ENCODE measurements around the gene ST14.
"Not testable (repeated sequence)": the region's sequence is repeated elsewhere in the genome, so short reads cannot be mapped to it uniquely, and the experiment has no call there.

The ST14 gene

DNA sequence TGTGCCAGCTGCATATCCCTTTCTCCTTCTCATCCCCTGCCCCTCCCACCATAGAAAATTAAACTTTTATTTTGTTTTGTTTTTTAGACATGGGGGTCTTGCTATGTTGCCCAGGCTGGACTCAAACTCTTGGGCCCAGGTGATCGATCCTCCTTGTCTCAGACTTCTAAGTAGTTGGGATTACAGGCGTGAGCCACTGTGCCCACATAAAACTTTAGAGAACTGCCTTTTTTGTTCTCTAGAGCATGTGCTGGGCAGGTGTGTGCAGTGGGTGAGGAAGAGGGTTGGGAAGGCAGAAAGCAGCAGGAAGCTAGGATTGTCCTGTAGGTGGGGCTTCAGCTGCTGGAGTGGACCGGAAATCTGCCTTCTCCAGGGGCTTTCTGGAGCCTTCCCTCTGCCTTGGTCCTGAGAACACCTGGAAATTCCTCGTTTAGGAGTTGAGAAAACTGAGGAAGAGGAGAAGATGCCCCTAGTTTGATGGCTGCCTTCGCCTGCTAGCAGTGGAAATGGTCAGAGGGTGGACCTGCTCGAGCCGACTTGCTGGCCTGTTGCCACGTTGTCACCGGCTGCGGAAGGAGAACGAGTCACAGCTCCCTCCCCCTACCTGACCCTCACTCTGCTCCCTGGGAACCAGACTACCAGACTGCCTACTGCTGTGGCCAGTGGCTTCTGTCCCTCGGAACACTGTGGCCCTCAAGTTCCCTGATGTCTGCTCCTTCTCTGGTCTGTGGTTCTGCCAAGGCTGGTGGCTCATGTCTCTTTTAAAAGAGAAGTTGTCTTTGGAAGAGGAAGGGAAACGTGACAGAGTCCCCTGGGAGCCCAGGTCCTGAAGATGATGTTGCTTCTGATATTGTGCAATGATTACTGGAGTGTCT lies 4.0 kb downstream of the ST14 start:
- DNase-seq (ENCODE audit: low read depth in 1 of 2, low spot score in 1 of 2), result no peak

DNA sequence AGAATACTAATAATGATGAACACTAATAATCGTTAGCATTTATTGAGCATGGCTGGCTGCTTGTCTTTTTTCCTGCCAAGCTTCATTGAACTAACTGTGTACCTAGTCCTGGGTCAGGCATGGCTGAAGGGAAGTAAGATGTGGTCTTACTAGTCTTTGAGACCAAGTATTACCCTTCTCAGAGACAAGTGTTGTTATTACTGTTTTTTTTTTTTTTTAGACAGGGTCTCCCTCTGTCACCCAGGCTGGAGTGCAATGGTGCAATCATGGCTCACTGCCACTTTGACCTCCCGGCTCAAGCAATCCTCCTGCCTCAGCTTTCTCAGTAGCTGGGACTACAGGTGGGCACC lies 4.6 kb downstream of the ST14 start:
- DNase-seq (ENCODE audit: low read depth in 1 of 2, low spot score in 1 of 2), result no peak

DNA sequence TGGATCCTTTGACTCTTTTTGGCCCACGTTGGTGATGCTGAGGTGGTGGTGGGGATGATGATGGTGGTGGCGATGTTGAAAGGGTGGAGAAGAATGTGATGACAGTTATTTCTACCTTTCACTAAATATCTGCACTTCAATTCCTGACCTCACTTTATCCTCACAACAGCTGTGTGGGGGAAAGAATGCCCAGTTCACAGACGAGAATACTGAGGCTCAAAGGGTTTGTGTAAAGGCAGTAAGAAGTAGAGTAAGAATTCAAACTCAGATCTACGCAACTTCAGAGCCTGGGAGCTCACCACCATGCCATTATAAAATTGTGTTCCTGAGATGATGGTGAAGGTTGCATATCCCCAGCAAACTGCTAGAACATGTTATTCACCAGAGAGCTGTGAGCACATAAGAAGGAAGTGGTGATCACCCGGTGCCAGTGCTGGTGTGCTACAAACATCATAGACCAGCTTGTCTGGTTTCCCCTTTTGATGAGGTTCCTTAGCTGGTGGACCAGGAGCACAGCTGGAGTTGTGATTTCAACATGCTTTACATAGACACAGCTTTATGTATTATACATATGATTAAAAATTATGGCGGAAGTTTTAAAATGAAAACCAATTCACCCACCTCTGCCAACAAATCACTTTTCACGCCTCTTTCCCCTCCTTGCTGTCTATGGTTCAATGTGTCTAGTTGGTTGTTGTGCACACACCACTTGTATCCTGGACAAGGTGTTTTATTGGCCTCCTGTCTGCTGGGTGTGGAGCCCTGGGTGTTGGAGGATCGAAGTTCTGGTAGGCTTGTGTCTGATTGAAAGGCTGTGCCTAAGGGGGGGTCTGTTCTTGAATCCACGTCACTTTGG lies 6.2 kb downstream of the ST14 start:
- no peak for DNase-seq (ENCODE audit: low read depth in 1 of 2, low spot score in 1 of 2)

DNA sequence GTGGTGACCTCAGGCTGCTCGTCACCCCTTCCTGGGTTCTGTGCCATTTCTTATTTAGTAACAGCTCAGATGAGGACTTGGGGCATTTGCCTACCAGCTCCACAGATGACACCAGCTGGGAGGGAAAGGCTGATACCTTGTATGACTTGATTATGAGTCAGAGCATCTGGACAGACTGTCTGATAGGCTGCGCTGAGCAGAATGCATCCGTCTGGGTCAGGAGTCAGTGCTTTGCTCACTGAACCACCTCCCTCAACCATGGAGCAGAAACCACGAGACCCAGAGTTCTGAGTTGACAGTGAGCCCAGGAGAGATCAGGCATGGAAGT lies 6.8 kb downstream of the ST14 start:
- DNase-seq (ENCODE audit: low read depth in 1 of 2, low spot score in 1 of 2), result no peak

DNA sequence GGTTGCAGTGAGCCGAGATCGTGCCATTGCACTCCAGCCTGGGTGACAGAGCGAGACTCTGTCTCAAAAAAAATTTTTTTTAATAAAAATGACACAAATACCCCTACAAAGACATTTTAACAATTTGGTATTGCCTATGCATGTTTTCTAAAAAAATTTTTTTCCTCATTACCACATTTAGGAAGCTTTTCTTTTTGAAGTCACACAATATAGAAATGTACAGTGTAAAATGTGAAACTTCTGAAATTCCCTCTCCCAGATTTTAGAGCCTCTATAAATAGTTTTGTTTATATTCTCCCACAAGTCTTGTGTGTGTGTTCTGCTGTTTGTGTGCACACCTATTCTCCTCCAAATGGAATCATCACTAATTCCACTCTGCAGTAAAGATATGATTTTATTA lies 7.6 kb downstream of the ST14 start:
- DNase-seq (ENCODE audit: low read depth in 1 of 2, low spot score in 1 of 2), result no peak

DNA sequence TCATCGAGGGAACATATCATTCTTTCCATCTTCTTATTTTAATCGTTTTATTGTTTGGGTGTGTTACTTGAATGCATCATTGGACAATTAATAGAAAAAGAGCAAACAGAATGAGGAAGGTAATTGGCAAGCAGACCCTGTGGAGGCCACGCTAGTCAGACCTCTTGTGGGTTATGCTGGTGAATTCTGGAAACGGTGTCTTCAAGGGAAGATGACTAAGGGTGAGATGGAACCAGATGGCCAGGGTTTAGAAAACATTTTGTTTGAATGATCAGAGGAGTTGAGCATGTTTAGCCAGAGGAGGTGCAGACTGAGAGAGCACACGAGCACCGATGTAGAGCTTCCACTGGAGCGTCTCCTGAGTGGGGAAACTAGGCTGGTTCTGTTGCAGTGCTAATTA lies 8.5 kb downstream of the ST14 start:
- no peak for DNase-seq (ENCODE audit: low read depth in 1 of 2, low spot score in 1 of 2)

DNA sequence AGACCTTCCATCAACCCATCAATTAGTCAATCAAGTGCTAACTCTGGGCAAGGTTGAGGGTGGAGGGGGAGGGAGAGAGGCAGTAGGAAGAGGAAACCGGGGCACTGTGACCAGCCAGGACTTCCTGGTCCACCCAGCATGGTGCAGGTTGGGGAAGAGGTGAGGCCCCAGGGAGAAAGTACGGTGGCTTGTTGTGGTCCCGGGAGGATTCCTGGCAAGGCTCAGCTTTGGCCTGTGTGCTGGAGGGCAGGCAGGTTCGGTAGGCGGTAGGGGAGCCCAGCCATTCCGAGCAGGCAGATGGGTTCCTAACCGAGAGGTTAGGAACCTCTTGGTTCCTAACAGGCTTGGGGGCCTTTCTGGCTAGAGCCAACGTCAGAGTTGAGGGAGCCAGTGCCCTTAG lies 10.8 kb downstream of the ST14 start:
- DNase-seq (ENCODE audit: low read depth in 1 of 2, low spot score in 1 of 2), result no peak

DNA sequence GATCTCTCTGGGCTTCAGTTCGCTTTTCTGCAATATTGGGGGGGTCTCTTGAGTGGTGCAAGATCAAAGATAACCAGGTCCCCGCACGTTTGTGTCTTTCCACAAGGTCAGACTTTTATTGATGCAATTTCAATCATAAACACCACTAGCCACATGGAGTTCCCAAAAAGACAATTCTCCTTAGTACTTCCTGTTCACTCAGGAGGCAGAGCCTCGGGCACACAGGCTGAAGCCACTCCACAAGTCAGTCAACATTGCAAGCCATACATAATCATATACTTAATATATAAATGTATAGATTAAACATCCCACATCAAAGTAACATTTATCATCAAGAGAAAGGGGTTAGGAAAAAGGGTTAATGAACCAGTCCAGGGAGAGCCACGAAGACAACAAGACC lies 12.0 kb downstream of the ST14 start:
- DNase-seq (ENCODE audit: low read depth in 1 of 2, low spot score in 1 of 2), result no peak

DNA sequence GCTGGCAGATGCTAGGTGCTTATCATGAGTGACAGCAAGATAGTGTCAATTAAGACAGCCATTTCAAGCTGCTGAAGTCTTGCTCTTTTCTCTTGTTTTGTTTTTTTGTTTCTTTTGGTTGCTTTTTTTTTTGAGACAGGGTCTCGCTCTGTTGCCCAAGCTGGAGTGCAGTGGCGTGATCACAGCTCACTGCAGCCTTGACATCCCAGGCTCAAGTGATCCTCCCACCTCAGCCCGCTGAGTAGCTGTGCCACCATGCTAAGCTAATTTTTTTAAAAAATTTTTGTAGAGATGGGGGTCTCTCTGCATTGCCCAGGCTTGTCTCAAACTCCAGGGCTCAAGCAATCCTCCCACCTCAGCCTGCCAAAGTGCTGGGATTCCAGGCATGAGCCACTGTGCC lies 12.4 kb downstream of the ST14 start:
- not testable (repeated sequence) for DNase-seq (ENCODE audit: low read depth in 1 of 2, low spot score in 1 of 2)

DNA sequence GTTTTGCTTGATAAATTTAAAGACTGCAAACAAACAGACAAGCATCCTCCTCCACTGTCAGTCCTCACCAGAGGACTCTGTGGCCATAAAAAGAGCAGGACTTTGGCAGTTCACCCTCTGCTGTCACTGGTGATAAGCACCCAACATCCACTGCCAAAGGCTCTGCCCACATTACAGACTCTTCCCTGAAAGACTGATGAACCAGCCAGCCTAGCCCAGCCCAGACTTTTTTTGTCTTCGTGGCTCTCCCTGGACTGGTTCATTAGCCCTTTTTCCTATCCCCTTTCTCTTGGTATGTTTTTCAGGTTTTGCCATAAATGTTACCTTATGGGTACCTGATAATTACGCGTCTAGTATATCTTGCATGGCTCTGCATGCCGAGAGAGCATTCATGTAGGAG lies 15.1 kb downstream of the ST14 start:
- no peak for DNase-seq (ENCODE audit: low read depth in 1 of 2, low spot score in 1 of 2)

DNA sequence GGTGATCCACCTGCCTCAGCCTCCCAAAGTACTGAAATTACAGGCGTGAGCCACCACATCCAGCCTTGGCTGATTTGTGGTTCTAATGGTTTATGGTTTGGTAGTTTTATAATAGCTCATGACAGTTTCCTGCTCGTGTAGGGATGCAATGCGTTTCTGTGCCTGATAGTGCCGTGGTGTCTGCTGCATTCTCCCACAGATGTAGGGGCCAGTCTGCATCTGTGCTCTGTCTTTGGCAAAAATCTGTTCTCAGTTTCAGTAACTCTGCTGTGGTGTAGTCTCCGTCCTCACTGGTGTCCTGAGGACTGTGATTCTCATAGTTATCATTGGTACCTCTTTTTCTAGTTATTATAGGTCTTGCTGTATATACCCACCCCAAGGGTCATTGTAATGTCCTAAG lies 16.3 kb downstream of the ST14 start:
- DNase-seq (ENCODE audit: low read depth in 1 of 2, low spot score in 1 of 2), result no peak

DNA sequence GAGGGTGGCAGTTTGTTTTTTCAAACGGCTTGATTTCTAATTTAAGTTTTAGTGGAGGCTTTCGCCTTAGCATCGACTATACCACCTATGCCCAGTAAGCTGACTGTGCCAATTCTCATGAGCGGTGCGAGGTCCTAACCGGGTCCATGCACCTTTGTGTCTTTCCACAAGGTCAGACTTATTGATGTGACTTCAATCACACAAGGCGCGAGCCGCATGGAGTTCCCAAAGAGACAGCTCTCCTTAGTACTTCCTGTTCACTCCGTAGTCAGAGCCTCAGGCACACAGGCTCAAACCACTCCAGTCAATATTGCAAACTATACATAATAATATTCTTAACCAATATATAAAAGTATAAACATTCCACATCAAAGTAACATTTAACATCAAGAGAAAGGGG lies 18.2 kb downstream of the ST14 start:
- no peak for DNase-seq (ENCODE audit: low read depth in 1 of 2, low spot score in 1 of 2)

DNA sequence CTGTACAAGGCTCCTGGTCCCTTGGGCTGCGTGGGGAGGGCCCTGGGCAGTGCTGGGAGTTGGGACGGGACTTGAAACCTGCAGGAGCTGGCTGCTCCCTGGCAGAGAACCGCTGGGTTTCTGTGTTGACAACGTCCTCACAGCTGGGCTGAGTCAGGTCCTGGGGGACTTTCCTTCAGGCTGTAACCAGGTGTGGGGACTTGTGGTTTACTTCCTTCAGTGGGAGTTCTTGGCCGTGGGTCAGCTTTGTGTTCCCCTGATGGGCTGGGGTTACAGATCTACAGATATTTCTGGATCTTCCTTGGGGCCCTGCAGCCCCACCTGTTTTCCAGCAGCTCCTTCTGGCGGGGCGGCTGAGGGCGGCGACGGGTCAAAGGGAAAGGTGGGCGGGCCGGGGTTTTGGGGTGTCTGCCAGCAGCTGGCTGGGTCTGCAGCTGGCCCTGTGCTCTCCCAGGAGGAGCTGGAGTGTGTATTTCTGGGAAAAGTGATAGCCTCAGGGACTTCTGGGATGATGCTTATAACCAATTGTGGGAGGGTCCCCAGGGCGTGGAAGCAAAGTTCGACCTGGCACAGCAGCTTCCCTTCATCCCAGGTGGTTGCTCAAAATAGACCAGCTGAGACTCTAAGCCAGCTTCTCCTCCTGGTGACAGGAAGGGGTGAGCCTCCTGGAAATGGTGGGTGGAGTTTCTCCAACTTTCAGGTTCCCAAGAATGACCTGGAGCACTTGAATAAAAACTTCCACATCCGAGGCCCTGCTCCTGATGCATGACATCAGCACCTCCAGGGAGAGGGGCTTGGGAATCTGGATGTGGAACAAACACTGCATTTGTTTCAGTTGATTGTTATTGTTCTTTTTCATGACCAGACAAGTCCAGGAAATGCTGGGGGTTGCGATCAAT lies 19.1 kb downstream of the ST14 start:
- DNase-seq (ENCODE audit: low read depth in 1 of 2, low spot score in 1 of 2), result no peak

DNA sequence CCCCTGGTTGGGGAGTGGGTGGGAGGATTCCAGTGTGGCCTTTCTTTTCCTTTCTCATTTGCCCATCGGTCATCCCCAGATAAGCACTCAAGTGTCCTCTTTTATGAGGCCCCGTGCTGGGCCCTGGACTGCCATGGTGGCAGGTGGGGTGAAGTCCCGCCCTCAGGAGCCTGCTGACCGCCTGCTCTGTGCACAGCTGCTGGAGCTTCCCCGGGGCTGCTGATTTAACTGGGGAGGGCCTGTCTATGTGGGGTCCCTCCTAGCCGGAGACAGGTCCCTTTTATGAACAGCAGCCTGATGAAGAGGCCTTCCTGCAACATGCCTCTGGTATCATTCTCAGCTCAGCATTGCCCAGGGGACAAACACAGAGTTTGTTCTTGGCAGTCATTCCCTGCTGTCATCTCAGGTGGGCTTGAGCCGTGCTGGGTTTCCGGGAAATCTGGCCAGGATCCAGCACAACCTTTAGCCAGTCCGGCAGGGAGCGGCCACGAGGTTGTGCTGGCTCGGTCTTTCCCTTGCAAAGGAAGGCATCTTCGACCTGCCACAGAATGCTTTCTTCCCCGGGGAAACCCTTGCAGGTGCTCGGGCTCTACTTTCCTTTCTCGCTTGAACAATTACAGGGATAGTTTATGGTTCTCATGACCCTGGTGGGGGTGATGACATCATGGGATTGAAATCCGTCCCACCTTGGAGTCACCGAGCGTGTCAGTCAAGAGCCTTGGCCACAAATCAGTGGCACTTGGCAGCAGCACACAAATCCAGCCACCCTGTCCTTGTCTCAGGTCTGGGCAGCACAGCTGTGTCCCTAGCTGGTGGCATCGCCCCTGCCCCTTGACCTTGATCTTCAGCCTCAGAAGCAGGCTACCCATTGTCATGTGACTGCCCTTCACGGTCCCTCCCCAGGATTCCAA lies 20.1 kb downstream of the ST14 start:
- no peak for DNase-seq (ENCODE audit: low read depth in 1 of 2, low spot score in 1 of 2)

DNA sequence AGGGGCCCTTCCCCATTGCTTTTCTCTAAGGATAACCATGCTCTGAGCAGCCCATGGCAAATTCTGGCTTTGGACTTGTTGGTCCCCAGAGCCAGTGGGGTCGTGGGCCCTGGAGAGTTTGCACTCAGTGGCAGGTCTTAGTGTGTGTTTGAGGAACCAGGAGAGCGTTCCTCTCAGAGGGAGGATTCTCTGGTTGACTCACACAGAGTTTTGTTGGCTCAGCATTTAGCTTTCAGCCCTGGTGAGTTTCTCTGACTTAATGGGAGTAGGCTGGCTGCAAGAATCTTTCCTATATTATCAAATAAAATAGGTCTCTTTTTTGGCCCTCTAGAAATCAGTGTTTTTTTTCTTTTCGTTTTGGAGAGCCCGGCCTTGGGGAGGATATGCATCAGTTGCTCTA lies 20.9 kb downstream of the ST14 start:
- no peak for DNase-seq (ENCODE audit: low read depth in 1 of 2, low spot score in 1 of 2)

DNA sequence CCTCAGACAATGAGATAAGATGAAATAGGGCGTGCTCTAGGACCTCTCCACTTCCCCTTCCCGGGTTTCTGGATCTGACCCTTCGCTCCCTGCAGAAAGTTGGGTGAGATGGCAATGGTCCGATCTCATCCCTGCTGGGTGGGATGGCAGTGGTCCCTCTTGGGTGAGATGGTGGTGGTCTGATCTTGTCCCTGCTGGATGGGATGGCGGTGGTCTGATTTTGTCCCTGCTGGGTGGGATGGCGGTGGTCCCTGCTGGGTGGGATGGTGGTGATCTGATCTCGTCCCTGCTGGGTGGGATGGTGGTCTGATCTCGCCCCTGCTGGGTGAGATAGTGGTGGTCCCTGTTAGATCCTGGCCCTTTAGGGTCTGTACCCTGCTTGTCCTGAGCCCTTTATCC lies 21.3 kb downstream of the ST14 start:
- no peak for DNase-seq (ENCODE audit: low read depth in 1 of 2, low spot score in 1 of 2)

DNA sequence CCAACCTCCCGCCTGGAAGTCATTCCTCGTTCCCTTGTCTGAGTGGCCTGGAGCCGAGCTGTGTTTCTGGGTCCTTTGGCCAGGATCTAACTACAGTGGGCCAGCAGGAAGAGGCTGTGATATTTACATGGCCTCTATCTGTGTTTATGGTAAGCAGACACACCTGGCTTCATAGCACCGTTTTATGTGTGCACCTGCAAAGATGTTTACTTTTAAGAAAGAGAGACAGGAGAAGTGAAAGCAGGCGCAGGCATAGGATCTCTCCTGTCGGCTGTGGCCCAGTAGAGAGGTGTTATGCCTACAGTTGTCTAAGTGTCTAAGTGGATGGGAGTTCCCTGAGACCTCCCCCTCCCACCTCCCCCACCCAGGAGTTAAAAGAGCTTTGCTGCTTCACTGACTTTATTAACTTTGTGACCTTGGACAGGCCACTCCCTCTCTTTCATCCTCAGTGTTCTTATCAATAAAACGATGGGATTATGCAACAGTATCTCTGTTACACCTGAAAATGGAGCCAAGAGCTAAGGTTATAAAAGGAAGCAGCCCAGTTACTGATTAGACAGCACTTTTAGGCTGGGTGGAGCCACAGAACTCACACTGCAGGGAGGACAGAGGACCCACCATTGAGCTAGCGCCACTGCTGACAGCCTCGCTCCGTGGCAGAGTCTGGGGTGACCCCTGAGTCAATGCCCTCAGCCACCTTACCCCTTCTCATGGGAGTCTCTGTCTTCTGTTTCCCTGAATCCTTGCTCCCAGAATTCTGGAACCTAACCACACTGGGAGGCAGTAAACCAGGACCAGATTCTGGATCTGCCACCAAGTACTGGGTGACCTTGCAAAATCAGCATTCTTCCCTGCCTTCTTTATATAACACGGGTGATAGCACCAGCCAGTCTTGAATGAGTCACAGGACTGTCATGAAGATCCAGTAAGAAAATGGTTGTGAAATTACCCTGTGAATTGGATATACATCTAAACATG lies 22.0 kb downstream of the ST14 start:
- no peak for DNase-seq (ENCODE audit: low read depth in 1 of 2, low spot score in 1 of 2)

DNA sequence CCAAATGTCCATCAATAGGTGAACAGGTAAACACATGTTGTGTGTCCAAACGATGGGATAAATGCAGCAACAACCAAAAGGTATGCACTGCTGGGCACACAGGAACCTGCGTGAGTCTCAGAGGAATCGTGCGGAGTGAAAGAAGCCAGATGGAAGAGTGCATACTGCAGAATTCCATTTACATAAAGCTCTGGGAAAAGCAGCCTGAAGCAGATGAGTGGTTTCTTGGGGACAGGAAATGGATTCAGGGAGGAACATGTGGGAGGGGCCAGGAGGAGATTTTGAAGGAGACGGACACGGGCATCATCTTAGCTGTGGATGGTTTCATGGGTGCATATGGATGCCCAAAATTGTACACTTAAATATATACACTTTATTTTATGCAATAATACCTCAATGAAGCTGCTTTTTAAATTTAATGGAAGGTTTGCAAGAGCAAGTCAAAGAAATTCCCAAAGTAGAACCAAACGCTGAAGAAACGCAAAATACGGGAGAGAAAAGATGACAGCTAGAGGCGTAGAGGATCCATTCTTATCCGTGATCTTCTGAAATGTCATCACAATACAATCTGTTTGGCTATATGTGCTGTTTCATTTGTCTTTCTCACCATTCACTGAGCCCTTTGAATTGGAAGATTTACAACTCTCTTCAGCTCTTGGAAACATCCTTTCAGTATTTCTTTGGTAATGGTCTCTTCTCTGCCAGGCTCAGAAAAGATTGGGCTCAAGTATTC lies 24.5 kb downstream of the ST14 start:
- no peak for DNase-seq (ENCODE audit: low read depth in 1 of 2, low spot score in 1 of 2)

DNA sequence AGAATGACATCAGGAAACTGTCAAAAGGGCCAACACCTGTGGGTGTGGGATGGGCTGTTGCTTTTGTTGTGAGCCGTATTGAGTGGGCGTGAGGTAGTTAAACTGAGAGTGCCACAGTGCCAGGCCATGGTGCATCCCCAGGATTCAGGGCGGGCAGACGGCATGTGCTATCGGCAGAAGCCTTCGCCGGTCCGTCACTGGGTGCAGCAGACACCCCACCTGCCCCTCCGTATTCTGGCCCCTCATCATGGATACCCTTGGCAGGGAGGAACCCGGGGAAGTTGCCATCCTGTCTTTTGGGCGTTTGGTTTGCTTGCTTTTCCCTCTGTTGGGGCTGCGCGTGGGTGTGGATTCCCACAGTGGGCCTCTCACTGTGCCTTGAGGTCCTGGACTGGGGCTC lies 27.5 kb downstream of the ST14 start:
- DNase-seq (ENCODE audit: low read depth in 1 of 2, low spot score in 1 of 2), result no peak
